ENCODE measurements around the gene SEMA6D.

SEMA6D gene

GRCh38 chr15:47744496-47744895, 27.2 kb downstream of the SEMA6D start:
- DNase-seq = no peak

- DNase-seq = no peak
Measured at GRCh38 chr15:47744973-47745372, 27.7 kb downstream of the SEMA6D start.

DNA sequence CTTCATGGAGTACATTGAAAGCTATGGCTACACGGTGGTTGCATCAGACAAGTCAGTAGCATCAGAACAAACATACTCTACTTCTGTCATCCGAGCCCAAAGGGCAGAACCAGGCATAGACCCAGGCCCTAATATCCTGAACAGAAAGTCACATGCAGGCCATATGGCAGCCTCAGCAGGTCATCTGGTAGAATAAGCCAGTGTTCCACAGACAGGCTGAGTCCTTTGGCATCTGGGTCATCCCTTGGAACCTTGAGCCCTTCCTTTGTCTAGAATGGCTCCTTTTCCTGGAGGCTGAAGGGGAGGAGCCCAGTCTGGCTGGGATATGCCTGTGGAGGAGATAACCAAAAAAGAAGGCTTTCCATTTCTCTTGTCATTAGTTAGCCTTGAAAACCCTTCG, 29.2 kb downstream of the SEMA6D start:
- DNase-seq = no peak

DNA sequence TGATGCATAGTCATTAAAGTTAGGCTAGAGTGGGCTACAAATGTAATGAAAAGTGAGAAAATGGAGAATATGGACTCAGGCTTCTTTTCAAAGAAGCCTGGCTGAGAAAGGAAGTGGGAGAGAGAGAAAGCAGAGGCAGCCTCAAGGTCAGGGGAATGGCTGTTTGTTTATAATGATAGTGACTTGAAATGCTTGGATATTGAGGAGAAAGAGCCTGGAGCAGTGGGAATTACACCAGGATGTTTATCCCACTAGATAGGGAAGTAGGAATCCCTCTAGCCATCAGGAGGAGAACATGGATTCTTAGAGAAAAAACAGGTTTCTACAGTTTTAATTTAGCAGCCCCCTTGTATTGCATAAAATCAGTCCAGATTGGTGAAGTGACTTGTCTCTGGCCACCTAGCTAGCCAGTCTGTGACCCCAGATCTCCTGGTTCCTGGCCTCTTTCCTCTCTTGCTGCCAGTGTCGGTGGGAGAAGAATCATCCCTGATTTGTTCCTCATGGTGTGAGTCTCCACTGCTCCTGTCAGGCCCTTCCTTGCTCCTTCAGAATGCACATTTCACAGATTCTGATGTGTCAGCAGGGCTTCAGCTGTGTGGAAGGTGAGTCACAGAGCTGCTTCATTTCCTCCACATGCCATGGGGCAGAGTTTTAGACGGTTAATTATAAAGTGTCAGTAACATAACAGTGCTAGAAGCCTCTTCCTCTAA, 32.9 kb downstream of the SEMA6D start:
- no peak for DNase-seq

DNA sequence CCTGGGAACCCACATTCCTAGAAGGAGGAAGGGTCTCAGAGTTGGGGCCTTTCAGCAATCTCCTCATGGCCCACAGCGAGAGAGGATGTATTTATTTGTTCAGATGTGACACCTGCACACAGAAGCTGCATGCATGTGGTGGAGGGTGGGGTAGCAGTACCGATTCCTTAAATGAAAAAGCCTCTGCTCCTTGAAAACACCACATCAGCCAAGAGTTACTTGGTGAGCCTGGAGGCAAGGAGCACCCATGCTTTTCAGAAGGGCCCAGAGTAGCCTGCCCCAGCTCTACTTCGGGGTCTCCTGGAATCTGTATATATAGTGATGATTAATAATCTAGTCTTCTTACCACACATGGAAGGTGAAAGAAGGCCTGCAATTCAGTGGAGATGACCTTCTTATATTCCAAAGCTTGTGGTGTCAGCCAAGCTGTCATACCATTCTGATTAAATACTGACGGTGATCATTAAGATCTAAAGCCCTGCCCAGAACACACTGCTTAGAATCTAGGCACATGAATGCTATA, 33.5 kb downstream of the SEMA6D start:
- no peak for DNase-seq

- DNase-seq = no peak
Measured at GRCh38 chr15:47753591-47753990, 36.3 kb downstream of the SEMA6D start.

DNA sequence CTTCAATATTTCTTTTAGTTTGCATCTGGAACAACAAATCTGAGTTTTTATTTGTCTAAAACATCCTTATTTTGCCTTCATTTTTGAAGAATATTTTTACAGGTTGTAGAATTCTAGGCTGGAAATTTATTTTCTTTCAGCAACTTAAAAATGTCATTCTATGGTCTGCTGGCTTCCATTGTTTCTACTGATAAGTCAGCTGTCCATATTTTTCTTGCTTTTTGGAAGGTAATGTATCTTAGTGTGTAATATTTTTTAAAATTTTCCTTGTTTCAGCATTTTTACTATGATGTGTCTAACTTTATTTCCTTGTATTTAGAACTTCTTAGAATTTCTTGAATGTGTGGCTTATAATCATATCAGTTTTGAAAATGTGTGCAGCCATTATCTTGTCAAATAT, 37.0 kb downstream of the SEMA6D start:
- DNase-seq = no peak

- no peak for DNase-seq
Measured at GRCh38 chr15:47755941-47756340, 38.6 kb downstream of the SEMA6D start.

DNA sequence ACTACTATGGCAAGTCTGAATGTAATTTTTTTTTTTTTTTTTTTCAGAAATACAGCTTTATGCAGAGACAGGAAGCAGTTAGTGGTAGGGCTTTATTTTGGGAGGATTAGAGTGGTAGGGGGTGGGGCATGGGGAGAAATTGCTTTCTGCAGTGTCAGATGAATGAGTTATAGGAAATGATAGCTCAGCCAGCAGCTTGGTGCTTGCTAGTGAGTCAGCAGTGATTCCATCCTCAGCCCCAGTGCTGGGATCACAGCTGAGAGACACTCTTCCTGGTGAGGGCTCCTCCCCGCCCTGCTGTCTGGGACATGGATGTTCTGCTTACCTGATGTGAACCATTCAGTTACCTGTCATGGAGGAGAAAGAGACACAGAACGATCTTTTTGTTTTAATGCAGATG, 39.6 kb downstream of the SEMA6D start:
- no peak for DNase-seq

- no peak for DNase-seq
Measured at GRCh38 chr15:47757331-47757730, 40.0 kb downstream of the SEMA6D start.

- no peak for DNase-seq
Measured at GRCh38 chr15:47762621-47763020, 45.3 kb downstream of the SEMA6D start.

DNA sequence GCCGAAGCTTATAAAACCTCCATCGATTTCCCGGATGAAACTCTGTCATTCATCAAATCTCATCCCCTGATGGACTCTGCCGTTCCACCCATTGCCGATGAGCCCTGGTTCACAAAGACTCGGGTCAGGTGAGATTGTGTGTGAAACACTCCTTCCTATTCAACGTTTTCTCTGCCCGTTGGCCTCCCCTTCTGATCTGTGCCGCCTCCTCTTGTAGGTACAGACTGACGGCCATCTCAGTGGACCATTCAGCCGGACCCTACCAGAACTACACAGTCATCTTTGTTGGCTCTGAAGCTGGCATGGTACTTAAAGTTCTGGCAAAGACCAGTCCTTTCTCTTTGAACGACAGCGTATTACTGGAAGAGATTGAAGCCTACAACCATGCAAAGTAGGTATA, 47.4 kb downstream of the SEMA6D start:
- DNase-seq = no peak

DNA sequence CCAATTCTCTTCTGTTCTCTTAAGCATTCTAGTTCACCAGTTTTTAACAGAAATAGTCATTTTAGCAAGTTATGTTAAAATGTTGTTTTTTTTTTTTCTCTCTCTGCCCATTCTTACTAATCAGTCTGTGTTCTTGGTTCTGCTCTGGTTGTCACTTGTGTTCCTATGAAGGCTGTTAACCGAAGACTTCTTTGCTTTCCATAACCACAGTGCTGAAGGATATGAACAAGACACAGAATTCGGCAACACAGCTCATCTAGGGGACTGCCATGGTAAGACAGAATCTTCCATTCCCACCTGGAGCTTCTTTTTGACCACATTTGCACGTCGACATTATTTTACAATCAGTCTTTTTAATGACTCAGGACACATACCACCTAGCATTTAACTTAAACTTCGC, 49.1 kb downstream of the SEMA6D start:
- DNase-seq = no peak

- DNase-seq = no peak
Measured at GRCh38 chr15:47767035-47767434, 49.7 kb downstream of the SEMA6D start.

DNA sequence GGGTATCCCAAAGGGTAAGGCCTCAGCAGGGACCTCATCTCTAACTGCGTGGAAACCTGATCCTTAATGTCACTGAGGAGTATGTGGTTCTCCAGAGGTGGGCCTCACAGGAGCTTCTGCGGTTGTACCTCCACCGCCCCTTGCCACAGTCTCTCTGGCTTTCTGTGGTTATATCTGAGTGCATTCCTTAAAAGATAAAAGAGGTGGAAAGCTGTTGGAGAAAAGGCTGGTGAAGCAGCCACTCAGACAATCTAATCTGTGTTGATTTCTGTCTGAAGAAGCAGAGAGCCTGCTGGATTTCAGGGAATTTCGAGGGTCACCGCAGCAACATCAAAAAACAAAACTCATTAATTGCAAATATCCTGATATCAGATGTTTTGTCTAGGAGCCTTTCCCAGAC, 51.4 kb downstream of the SEMA6D start:
- no peak for DNase-seq

GRCh38 chr15:47769166-47769565, 51.9 kb downstream of the SEMA6D start:
- no peak for DNase-seq

DNA sequence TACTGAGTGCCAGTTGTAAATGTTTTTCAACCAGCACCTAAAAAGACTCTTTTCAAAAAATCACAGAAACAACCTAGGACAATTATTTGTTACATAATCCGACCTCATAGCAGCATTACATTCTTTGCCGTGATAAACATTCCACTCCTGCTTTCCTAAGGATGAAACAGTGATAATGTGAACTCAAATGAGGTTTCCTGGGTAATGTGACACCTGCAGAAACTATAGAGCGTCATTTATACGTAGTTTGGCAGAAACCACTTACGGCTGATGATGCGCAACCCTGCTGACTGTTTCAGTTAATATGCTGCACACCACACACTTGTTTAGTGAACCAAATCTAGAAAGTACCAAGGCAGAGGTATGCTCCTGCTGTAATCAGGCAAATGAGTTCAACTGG, 55.8 kb downstream of the SEMA6D start:
- no peak for DNase-seq

DNA sequence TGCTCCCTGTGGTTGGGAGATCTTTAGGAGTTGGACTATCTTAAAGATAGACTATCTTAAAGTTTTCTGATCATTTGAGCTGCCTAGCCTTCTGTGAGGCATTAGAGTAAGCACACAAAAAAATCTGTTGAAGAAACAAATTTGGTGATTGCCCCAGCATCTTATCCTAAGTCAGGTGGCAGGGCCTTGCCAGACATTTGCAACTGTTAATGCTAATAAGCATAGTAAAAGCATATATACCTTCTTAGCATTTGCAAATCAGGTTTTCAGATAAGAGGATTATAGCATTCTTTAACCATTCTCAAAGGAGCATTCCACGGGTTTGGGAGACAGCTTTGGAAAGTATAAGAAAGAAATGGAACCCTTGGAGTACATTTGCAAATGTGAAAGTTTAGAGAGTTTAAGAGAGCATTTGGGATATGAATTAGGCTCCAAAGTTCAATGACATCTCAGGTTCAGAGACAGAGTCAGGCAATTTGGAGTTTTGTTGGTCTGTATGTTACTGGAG, 61.0 kb downstream of the SEMA6D start:
- no peak for DNase-seq

DNA sequence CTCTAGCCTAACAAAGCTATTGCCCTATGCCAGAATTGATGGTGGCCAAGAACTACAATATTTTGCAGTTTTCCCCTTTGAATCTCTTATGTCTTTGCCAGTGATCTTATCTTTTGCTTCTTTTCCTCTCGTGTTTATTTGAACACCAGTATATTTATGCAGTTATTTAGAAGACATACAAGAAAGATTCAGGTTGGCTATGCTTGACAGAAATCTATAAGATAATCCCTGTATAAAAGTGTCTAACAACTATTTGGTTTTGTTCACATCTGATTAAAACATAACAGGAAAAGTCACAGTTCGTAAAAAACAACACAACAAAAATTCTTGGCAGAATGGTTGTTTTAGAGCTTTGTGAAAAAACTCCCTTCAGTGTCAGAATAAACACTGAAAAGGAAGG, 63.7 kb downstream of the SEMA6D start:
- no peak for DNase-seq

DNA sequence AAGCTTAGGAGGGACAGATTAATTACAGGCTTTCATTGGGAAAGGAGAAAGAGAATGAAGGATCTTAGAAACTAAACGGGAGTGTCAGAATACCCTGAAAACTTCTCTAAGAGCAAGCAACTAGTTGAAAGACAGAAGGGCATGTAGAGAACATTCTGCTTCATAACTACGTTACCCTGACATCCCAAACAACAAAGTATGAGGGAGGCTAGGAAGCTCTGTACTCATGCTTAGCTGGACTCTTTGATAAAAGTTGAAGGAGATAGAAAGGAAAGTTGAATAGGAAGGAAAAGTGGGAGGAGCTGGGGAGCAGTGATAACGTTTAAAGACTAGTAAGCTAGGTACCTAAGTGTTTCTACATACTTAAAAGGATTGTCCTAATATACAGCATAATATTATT, 64.2 kb downstream of the SEMA6D start:
- no peak for DNase-seq

GRCh38 chr15:47784820-47785219, 67.5 kb downstream of the SEMA6D start:
- no peak for DNase-seq

DNA sequence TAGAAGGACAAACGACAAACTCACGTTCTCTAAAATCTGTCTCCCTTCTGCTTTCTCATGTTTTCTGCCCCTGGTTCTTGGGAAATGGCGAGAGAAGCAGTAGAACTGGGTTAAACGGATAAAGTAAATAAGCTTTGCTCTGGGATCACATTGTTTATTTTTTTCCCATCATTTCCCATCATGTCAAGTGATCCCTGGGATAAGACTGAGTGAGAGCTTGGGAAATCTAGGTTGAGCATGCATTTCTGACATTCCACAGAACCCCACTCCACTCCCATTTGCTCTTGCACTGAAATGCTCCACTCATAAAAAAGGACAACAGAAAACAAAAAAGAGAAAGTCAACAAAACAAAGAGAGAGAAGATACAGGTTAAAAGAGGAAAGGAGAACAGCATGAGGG, 69.1 kb downstream of the SEMA6D start:
- DNase-seq = no peak

GRCh38 chr15:47787875-47788274, 70.6 kb downstream of the SEMA6D start:
- DNase-seq = no peak

- DNase-seq = no peak
Measured at GRCh38 chr15:47788685-47789084, 71.4 kb downstream of the SEMA6D start.

- DNase-seq = no peak
Measured at GRCh38 chr15:47791161-47791560, 73.9 kb downstream of the SEMA6D start.

All from KG1 (cell line).